Activated T-cell treated with anti-CD3 and anti-CD28 coated beads for 24 hours (primary cell): ENCODE results near the gene VAV3.

Experiments used
- DNase-seq: peaks from one replicate; pipeline ENCODE4 v3.0.0-alpha.2; 2020; ENCODE audit warnings: low read depth

VAV3 gene

DNA sequence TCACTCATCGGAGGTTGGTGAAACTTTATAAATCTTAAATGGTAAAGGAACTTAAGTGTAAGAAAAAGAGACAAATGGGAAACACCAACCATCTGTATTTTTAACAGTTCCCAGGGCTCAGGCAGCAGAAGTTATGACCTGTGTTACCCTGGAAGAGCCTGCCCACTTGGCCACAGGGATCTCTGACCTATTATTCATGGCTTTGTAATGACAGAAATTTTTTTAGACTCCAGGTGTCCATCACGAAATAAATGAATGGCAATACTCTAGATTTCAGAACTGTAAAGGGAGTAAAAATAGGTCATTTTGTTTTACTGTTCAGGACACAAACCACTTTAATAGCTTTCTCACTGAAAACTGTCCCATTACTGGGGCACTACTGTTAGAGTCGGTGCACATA is 389.8 kb downstream of the VAV3 start:
- DNase-seq: no peak

DNA sequence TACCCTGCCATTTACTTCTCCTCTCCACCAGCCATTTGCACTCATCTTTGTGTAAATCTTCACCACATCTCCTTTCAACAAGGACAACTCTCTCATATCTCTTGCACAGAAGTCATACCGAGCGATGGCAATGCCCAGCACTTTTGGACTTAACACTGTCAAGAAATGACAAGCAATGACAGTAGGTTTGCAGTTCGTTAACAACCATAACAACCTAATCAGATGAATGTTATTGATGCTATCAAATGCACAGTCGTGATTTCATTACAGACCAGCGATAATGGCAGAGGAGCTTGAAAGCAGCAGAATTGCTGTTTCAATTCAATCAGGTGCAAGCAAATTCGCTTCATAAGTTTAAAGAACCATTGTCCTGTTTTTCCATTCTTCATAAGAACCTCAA is 390.9 kb downstream of the VAV3 start:
- no peak for DNase-seq

DNA sequence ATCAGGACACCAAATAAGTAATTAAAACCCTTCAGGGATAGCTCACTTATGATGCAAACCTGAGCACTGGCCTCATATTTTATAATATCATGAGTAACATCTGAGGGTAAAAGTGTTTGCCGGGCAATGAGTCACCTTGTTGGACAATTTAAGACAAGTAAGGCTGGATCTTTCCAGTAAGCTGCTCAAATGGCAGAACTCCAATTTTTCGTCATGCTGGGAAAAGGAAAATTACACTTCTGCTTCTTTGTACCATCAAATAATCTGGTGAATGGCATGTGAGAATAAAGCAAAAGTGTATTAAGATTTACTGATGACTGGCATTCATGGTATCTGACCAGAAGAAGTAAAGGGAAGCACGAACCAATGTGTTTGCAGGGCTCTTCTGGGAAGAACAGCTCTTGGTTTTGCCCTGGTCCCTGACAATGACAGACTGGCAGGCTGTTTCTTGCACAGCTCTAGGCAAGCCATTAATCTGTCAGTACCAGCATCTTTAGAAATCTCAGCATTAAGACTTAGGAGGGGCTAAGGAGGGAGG is 392.2 kb downstream of the VAV3 start:
- no peak for DNase-seq

DNA sequence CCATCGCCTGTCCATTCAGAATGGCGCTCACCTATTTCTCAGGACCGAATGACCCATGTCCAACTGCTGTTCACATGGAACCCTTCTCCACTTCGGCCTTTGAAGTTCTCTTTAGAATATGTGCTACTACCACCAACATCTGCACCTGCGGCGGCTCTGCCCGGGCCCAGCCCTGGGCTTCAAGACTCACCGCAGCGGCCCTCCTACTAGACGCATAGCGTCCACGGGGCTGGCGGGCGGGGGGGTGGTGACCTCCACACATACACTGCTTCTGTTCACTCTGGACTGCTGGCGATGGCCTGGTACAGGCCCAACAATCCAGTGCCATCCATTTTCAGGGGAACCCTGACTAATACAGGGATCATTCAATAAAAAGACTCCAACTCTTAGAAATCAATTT is 394.2 kb downstream of the VAV3 start:
- no peak for DNase-seq

DNA sequence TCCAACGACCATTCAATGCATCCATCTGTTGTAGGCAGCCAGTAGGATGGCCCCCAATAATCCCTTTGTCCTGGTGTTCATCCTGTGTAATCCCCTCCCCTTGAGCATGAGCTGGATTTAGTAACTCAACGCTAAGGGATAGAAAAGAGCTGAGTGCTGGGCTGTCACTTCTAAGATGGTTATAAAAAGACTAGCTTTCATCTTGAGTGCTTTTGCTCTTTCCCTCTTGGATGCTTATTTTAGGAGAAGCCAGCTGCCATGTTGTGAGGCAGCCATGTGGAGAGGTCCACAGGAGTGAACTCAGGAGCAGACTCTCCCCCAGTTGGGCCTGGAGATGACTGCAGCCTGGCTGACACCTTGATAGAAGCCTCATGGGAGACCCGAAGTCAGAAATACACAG is 401.5 kb downstream of the VAV3 start:
- no peak for DNase-seq

DNA sequence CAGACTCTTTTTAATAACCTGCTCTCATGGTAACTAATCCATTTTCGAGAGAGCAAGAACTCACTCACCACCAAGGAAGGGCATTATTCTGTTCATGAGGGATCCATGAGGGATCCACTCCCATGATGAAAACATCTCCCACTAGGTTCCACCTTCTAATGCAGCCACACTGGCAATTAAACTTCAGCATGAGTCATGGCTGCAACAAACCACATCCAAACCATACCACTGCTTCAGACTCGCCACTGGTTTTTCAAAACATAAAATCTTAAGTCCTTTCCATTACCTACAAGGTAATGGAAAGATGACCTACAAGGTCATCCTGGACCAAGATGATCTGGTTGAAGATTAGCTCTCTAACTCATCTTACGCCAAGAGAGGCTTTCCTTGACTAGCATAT is 405.1 kb downstream of the VAV3 start:
- no peak for DNase-seq

DNA sequence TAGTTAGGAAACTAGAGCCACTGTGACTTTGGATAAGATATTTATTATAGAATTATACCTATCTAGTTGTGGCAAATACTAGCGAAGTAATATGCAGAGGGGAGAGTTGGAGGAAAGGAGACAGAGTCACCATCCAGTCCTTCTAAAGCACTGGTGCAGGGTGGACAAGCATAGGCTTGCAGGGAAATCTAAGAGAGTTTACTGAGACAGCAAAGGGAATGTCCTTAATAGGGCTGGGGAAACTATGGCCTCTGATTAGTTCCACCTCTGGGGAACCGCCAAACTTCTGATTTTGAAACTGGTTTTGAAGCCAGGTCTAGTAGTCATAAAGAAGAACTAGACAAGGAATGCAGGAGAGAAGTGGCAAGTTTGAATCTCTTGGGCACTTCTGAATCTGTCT is 407.9 kb downstream of the VAV3 start:
- DNase-seq: no peak

DNA sequence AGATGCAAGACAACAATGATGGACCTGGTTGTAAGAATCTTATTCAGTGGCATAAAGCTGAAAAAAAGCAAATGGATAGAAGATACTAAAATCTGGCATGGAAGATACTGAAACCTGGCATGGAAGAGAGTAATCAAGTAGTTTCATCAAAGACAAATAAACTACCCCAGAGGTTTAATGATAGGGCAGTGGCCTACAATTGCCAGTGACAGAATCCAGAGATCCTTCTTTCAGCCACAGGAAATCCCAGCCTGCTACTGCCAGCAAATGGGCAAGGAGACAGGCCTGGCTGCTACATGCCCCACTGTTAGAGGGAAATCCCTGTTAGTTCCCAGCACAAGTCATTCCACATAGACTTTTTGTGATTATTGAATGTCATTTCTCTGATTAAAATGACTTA is 409.4 kb downstream of the VAV3 start:
- DNase-seq: no peak

DNA sequence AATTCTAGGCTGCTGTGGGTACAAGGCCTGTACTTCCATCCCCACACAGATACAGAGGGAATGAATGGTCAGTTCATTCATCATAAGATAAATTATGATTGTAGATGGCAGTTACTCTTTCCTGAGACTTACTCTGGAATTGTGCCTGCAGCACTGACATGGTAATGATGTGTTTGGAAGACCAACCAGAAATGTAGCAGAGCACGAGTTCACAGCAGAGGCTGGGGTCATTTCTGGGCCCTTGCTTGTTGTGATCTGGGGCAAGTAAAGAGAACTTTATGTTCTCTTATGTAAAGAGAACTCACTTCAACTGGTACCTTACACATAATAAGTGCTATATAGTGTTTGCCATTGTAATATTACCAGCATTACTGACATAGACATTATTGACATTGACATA is 412.2 kb downstream of the VAV3 start:
- DNase-seq: no peak

- no peak for DNase-seq
These were observed 413.5 kb downstream of the VAV3 start for GRCh38 chr1:107551456-107551855.

DNA sequence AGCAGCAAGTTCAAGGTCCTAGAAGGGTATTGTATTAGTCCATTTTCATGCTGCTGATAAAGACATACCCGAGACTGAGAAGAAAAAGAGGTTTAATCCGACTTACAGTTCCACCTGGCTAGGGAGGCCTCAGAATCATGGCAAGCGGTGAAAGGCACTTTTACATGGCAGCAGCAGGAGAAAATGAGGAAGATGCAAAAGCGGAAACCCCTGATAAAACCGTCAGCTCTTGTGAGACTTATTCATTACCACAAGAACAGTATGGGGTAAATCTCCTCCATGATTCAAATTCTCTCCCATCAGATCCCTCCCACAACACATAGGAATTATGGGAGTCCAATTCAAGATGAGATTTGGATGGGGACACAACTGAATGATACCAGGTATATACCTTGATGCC is 414.6 kb downstream of the VAV3 start:
- DNase-seq: no peak

- no peak for DNase-seq
These were observed 415.7 kb downstream of the VAV3 start for GRCh38 chr1:107549152-107549810.

DNA sequence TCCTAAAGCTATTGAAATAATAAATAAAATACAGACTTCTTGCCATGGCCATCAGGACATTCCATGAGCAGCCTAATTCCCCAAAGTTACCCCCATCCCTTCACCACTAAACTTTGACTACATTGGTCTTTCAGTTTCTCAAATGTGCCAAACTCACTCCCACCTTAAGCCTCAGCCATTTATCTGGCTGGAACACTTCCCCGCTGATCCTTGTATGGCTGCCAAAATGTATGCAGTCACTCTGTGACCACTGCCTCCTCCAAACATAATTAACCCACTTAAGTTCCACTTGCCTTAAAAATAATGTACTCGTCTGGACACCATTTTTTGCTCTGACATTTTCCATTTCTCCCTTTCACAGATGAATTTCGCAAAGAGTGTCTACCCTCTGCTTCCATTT is 416.7 kb downstream of the VAV3 start:
- no peak for DNase-seq

DNA sequence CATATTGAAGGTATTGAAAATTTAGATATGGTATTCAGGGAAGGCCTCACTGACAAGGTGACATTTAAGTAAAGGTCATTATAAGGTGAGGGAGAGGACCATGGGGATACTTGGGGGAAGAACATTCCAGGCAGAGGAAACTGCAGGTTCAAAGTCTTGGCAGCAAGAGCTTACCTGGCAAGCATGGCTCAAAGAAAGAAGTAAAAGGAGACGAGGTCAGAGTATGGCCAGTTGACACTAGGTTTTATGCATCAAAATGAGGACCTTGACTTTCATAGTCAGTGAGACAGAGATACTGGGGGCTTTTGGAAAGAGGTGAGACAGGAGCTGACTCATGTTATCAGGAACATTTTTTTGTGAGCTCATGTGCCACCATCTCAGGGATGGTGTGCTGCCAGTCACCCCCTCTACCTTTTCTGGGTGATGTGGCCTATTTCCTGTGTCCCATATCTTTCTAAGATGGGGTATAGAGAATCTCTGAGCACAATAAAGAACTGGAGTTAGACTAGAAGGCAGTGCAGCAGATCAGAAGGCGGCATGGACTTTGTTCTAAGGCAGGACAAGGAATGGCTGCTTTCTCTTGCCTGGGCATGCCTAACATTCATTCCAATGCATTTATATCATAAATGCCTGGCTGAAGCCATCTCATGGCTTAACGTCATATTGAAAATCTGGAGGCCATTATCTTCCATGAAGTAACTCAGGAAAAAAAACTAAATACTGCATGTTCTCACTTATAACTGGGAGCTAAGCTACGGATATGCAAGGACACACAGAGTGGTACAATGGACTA is 417.4 kb downstream of the VAV3 start:
- no peak for DNase-seq

- DNase-seq: no peak
These were observed 418.4 kb downstream of the VAV3 start for GRCh38 chr1:107546576-107546975.

- DNase-seq: no peak
These were observed 419.1 kb downstream of the VAV3 start for GRCh38 chr1:107545879-107546278.

DNA sequence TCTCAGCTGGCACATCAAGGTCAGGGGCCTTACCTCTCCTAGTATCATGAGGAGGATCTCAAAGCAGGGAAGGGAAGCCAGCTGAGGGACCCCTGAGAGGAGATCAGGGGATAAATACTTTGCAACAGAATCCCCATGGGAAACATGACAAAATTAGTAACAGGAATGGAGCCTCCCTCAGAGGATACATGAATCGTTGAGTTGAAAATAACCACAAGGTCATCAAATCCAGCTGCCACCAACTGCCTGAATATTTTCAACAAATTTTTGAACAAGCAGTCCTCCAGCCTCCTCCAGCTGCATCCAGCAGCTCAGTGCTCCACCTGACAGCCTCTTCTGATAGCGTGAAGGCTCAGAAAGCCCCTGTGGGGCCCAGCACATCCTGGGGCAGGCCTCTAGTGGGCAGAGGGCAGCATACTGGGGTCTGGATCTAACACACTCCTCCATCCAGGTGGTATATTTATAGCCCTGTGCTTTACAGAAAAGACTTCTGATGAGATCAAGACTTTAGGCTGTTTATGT is 419.9 kb downstream of the VAV3 start:
- DNase-seq: no peak

DNA sequence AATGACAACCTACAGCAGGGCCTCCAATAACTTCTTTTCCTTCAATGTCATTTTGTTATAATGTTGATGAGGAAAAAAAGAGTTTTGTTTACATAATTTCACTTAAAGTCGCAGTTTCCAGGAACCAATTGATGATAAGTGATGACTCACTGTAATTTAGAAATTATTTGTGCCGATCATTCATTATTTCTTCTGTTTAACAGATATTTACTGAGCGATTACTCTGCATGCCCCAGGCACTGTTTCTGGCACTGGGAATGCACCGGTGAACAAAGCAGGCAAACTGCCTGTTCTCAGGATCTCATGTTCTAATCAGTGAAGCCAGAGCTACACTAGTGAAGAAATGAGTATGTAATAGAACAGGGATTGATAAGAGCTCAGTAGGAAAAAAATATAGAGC is 420.7 kb downstream of the VAV3 start:
- no peak for DNase-seq

GRCh38 chr1:107541412-107541811 is 423.6 kb downstream of the VAV3 start:
- DNase-seq: no peak

GRCh38 chr1:107538502-107538901 is 426.5 kb downstream of the VAV3 start:
- DNase-seq: no peak

GRCh38 chr1:107536266-107536665 is 428.7 kb downstream of the VAV3 start:
- no peak for DNase-seq

- no peak for DNase-seq
These were observed 429.9 kb downstream of the VAV3 start for GRCh38 chr1:107535091-107535490.

GRCh38 chr1:107534632-107535031 is 430.3 kb downstream of the VAV3 start:
- no peak for DNase-seq
